Gastrocnemius medialis (tissue), 4 donors: ENCODE data around the gene PPAN.

Experiments
- POLR2A ChIP-seq, 2 donors: fragments of 450-650 bp; IDR thresholded peaks; one replicate each; pipeline ENCODE4 v1.6.1; 2017; ENCODE audit warnings: antibody characterized with exemption in 2 of 2, mild to moderate bottlenecking in 2 of 2, moderate library complexity in 2 of 2
- TF ChIP-seq, protein P1 (sequence below), 5 experiments: fragments of 450-650 bp in 3 of 5; fragments of 200-600 bp in 2 of 5; sonication (generic) in 2 of 5; IDR thresholded peaks in 4 of 5; conservative IDR thresholded peaks in 1 of 5; 1 replicate in 4 of 5; 2 replicates in 1 of 5; pipeline ENCODE4 v1.5.1; 2016 to 2019; ENCODE audit warnings: antibody characterized with exemption in 5 of 5, mild to moderate bottlenecking in 3 of 5, moderate library complexity in 3 of 5

DNA sequence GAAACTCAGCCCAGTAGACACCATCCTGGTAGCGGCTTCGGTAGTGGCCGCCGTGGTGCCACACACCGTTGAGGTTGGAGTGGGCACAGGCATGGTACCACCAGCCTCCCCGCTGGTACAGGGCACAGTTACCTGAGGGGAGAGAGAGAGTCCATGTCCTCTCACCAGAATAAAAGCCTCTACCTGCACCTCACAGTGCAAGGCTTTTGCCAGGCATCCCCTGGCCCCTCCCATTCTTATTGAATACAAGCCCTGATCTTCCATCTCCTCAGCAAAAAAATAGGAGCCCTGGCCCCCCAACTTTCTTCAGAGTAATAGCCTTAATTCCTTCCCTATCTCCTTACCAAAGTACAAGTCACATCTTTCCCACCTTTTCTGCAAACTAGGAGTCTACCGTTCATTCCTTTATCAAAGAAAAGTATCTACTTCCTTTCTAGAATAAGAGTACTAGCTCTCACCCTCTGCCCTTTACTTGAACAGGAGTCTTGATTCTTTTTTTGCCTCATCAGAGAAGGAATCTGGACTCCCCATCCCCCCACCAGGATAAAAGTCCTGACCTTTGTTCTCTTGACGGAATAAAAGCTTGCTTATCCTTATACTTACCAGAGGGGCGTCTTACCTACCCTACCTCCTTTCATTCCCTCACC is 13.4 kb upstream of the PPAN start:
- TF ChIP-seq, protein P1, sequence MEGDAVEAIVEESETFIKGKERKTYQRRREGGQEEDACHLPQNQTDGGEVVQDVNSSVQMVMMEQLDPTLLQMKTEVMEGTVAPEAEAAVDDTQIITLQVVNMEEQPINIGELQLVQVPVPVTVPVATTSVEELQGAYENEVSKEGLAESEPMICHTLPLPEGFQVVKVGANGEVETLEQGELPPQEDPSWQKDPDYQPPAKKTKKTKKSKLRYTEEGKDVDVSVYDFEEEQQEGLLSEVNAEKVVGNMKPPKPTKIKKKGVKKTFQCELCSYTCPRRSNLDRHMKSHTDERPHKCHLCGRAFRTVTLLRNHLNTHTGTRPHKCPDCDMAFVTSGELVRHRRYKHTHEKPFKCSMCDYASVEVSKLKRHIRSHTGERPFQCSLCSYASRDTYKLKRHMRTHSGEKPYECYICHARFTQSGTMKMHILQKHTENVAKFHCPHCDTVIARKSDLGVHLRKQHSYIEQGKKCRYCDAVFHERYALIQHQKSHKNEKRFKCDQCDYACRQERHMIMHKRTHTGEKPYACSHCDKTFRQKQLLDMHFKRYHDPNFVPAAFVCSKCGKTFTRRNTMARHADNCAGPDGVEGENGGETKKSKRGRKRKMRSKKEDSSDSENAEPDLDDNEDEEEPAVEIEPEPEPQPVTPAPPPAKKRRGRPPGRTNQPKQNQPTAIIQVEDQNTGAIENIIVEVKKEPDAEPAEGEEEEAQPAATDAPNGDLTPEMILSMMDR (IDR thresholded peaks at IDR 0.05 in 4 of 5, conservative IDR thresholded peaks at IDR 0.05 in 1 of 5), result no peak
- TF ChIP-seq POLR2A (IDR thresholded peaks at IDR 0.05), result no peak
